ENCODE data around the gene SPTLC1.

DNA sequence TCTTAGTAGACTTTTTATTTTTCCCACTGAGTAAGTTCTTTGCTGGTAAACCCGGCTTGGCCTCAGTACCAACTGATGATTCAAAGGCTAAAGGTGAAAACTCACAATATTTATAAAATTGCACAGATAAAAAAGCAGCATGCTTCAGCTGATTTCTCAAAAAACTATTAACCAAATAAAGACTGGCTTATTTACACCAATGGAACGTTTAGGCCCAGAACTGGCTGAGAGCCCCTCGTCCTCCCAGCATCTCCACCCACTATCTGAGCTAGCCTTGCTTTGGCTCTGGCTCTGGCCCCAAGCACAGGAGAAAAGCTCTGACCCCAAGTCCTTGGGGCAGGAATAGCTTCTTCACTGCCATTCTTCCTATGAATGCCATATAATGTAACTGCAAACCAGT lies 68.5 kb downstream of the SPTLC1 start:
- TF ChIP-seq, protein P1, sequence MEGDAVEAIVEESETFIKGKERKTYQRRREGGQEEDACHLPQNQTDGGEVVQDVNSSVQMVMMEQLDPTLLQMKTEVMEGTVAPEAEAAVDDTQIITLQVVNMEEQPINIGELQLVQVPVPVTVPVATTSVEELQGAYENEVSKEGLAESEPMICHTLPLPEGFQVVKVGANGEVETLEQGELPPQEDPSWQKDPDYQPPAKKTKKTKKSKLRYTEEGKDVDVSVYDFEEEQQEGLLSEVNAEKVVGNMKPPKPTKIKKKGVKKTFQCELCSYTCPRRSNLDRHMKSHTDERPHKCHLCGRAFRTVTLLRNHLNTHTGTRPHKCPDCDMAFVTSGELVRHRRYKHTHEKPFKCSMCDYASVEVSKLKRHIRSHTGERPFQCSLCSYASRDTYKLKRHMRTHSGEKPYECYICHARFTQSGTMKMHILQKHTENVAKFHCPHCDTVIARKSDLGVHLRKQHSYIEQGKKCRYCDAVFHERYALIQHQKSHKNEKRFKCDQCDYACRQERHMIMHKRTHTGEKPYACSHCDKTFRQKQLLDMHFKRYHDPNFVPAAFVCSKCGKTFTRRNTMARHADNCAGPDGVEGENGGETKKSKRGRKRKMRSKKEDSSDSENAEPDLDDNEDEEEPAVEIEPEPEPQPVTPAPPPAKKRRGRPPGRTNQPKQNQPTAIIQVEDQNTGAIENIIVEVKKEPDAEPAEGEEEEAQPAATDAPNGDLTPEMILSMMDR (IDR thresholded peaks at IDR 0.05; ENCODE audit: control extremely low read depth in 1 of 3, insufficient read depth in 1 of 3, low read depth in 1 of 3, low read length in 3 of 3), result no peak
- TF ChIP-seq JUND (IDR thresholded peaks at IDR 0.05; ENCODE audit: low read length) (no peak), GABPA (IDR thresholded peaks at IDR 0.05; ENCODE audit: borderline replicate concordance, insufficient read depth, low read length) (no peak)
- TF ChIP-seq, protein P2, sequence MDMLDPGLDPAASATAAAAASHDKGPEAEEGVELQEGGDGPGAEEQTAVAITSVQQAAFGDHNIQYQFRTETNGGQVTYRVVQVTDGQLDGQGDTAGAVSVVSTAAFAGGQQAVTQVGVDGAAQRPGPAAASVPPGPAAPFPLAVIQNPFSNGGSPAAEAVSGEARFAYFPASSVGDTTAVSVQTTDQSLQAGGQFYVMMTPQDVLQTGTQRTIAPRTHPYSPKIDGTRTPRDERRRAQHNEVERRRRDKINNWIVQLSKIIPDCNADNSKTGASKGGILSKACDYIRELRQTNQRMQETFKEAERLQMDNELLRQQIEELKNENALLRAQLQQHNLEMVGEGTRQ (IDR thresholded peaks at IDR 0.05; ENCODE audit: low read length), result no peak
